Fibroblast of villous mesenchyme (primary cell): ENCODE measurements around the gene NAA60. TPM values are rescaled to one million over a fixed set of nuclear protein-coding genes. Genes with fewer than 3 reads are reported as not detected.
A peak's percentile ranks its signal among the peaks of the same experiment; 100 is the strongest.
"Not testable (repeated sequence)": the region's sequence is repeated elsewhere in the genome, so short reads cannot be mapped to it uniquely, and the experiment has no call there.

Experiments used
- DNase-seq: peaks from one replicate; pipeline ENCODE4 v3.0.0-alpha.2; 2010; ENCODE audit warnings: low read depth
- H3K4me3 ChIP-seq: 2 replicates; pipeline ENCODE4 v1.5.1; 2011; ENCODE audit warnings: low read depth, mild to moderate bottlenecking, low read length
- CTCF ChIP-seq: IDR thresholded peaks from 2 replicates; pipeline ENCODE4 v1.5.1; 2012; ENCODE audit warnings: low read depth, mild to moderate bottlenecking, low read length; ENCODE audit not compliant: insufficient read depth
- total RNA-seq: library from RNA; depleted of rRNA; stranded (reverse); fragments of >200 nt; gene quantifications from 2 replicates; pipeline ENCODE4 v1.2.3, GENCODE V29; 2012

NAA60 gene
- total RNA-seq, 1 donor, result 16.8 TPM

GRCh38 chr16:3520413-3520812, 76.9 kb downstream of the NAA60 start:
- peak; percentile 98 for DNase-seq

GRCh38 chr16:3520841-3521240, 77.4 kb downstream of the NAA60 start:
- no peak for TF ChIP-seq CTCF
- H3K4me3 ChIP-seq, result peak overlapping the region; percentile 8
- DNase-seq, result no peak

More at GRCh38 chr16:3520413-3520812, 76.9 kb downstream of the NAA60 start:
- no peak for TF ChIP-seq CTCF
- H3K4me3 ChIP-seq, result peak overlapping the region; percentile 8

- TF ChIP-seq CTCF, result no peak
- H3K4me3 ChIP-seq, result no peak overlapping the region
- no peak for DNase-seq
These were observed 79.8 kb downstream of the NAA60 start for GRCh38 chr16:3523281-3523680.

- no peak for DNase-seq
- no peak for TF ChIP-seq CTCF
- no peak overlapping the region for H3K4me3 ChIP-seq
These were observed 82.5 kb downstream of the NAA60 start for GRCh38 chr16:3525951-3526350.

GRCh38 chr16:3527216-3527829, 83.8 kb downstream of the NAA60 start:
- not testable (repeated sequence) for H3K4me3 ChIP-seq
- peak; percentile 72 for TF ChIP-seq CTCF
- peak; percentile 74 for DNase-seq

GRCh38 chr16:3528406-3528805, 84.9 kb downstream of the NAA60 start:
- DNase-seq, result no peak
- TF ChIP-seq CTCF, result no peak
- no peak overlapping the region for H3K4me3 ChIP-seq

- no peak overlapping the region for H3K4me3 ChIP-seq
- no peak for DNase-seq
- no peak for TF ChIP-seq CTCF
These were observed 85.7 kb downstream of the NAA60 start for GRCh38 chr16:3529175-3529574.
